ENCODE data around the gene NKX1-2. TPM values are rescaled to one million over a fixed set of nuclear protein-coding genes. Genes with fewer than 3 reads are reported as not detected.

The NKX1-2 gene
- total RNA-seq, 1 experiment from 2014 or later, result not detected

DNA sequence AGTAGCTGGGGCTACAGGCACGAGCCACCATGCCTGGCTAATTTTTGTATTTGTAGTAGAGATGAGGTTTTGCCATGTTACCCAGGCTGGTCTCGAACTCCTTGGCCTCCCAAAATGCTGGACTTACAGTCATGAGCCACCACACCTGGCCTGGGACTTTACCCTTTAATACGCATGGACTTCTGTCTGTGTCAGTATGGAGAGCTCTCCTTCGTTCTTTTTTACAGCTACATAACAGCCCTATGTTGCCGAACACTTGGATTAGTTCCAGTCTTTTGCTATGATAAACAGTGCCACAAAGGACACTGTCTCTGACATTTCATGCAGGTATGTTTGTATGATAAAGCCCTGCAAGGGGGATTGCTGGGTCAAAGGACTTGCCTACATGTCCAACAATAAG, 20.3 kb downstream of the NKX1-2 start:
- no peak overlapping the region for H3K27ac ChIP-seq (ENCODE audit: low read depth, low read length, poor library complexity, severe bottlenecking)
- no peak overlapping the region for H3K4me3 ChIP-seq (ENCODE audit: low read depth, low read length, poor library complexity, severe bottlenecking)
- H3K9me3 ChIP-seq (ENCODE audit: low read depth, low read length, poor library complexity, severe bottlenecking), result no peaks in the 10 kb centered on the region
- H3K4me1 ChIP-seq (ENCODE audit: insufficient read depth, low read length, poor library complexity, severe bottlenecking), result no peaks in the 10 kb centered on the region
- intact Hi-C loops (cut with micrococcal nuclease; ENCODE audit: unreplicated experiment), result no loop called here
- ChIA-PET POLR2A (ENCODE audit: low non-redundant PET) (no interaction called here), CTCF (no interaction called here)
- H3K36me3 ChIP-seq (ENCODE audit: insufficient read depth, low read length, poor library complexity, severe bottlenecking), result no peaks in the 10 kb centered on the region
- DNase-seq (ENCODE audit: low spot score), result no peak
- BruUV-seq (replicated peaks), result no TSS peak
- H3K27me3 ChIP-seq (replicated peaks; ENCODE audit: insufficient read depth, low read depth, low read length, poor library complexity), result peaks cover 44% of the 10 kb centered on the region
- TF ChIP-seq, protein P1, sequence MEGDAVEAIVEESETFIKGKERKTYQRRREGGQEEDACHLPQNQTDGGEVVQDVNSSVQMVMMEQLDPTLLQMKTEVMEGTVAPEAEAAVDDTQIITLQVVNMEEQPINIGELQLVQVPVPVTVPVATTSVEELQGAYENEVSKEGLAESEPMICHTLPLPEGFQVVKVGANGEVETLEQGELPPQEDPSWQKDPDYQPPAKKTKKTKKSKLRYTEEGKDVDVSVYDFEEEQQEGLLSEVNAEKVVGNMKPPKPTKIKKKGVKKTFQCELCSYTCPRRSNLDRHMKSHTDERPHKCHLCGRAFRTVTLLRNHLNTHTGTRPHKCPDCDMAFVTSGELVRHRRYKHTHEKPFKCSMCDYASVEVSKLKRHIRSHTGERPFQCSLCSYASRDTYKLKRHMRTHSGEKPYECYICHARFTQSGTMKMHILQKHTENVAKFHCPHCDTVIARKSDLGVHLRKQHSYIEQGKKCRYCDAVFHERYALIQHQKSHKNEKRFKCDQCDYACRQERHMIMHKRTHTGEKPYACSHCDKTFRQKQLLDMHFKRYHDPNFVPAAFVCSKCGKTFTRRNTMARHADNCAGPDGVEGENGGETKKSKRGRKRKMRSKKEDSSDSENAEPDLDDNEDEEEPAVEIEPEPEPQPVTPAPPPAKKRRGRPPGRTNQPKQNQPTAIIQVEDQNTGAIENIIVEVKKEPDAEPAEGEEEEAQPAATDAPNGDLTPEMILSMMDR (conservative IDR thresholded peaks at IDR 0.05; ENCODE audit: low read depth, low read length), result no peak
- TF ChIP-seq EZH2 (IDR thresholded peaks at IDR 0.05; ENCODE audit: borderline replicate concordance, low read depth, low read length, poor library complexity, severe bottlenecking), result no peak

GRCh38 chr10:124428207-124428777, 21.5 kb downstream of the NKX1-2 start:
- no peaks in the 10 kb centered on the region for H3K36me3 ChIP-seq (ENCODE audit: insufficient read depth, low read length, poor library complexity, severe bottlenecking)
- TF ChIP-seq EZH2 (IDR thresholded peaks at IDR 0.05; ENCODE audit: borderline replicate concordance, low read depth, low read length, poor library complexity, severe bottlenecking), result no peak
- TF ChIP-seq, protein P1 (conservative IDR thresholded peaks at IDR 0.05; ENCODE audit: low read depth, low read length), result no peak
- no peaks in the 10 kb centered on the region for H3K9me3 ChIP-seq (ENCODE audit: low read depth, low read length, poor library complexity, severe bottlenecking)
- POLR2A ChIA-PET (ENCODE audit: low non-redundant PET), result no interaction called here
- BruUV-seq (replicated peaks), result no TSS peak
- DNase-seq (ENCODE audit: low spot score), result no peak
- intact Hi-C loops (cut with micrococcal nuclease; ENCODE audit: unreplicated experiment), result no loop called here
- H3K27ac ChIP-seq (ENCODE audit: low read depth, low read length, poor library complexity, severe bottlenecking), result no peak overlapping the region
- H3K4me1 ChIP-seq (ENCODE audit: insufficient read depth, low read length, poor library complexity, severe bottlenecking), result no peaks in the 10 kb centered on the region
- no peak overlapping the region for H3K4me3 ChIP-seq (ENCODE audit: low read depth, low read length, poor library complexity, severe bottlenecking)
- CTCF ChIA-PET, result no interaction called here
- peaks cover 51% of the 10 kb centered on the region for H3K27me3 ChIP-seq (replicated peaks; ENCODE audit: insufficient read depth, low read depth, low read length, poor library complexity)

- H3K27ac ChIP-seq (ENCODE audit: low read depth, low read length, poor library complexity, severe bottlenecking), result no peak overlapping the region
- peaks cover 72% of the 10 kb centered on the region for H3K27me3 ChIP-seq (replicated peaks; ENCODE audit: insufficient read depth, low read depth, low read length, poor library complexity)
- no peak for TF ChIP-seq EZH2 (IDR thresholded peaks at IDR 0.05; ENCODE audit: borderline replicate concordance, low read depth, low read length, poor library complexity, severe bottlenecking)
- TF ChIP-seq, protein P1 (conservative IDR thresholded peaks at IDR 0.05; ENCODE audit: low read depth, low read length), result no peak
- no peaks in the 10 kb centered on the region for H3K36me3 ChIP-seq (ENCODE audit: insufficient read depth, low read length, poor library complexity, severe bottlenecking)
- BruUV-seq (replicated peaks), result no TSS peak
- intact Hi-C loops (cut with micrococcal nuclease; ENCODE audit: unreplicated experiment), result no loop called here
- no peak for DNase-seq (ENCODE audit: low spot score)
- ChIA-PET CTCF (no interaction called here), POLR2A (ENCODE audit: low non-redundant PET) (no interaction called here)
- H3K9me3 ChIP-seq (ENCODE audit: low read depth, low read length, poor library complexity, severe bottlenecking), result no peaks in the 10 kb centered on the region
- H3K4me3 ChIP-seq (ENCODE audit: low read depth, low read length, poor library complexity, severe bottlenecking), result no peak overlapping the region
- H3K4me1 ChIP-seq (ENCODE audit: insufficient read depth, low read length, poor library complexity, severe bottlenecking), result no peaks in the 10 kb centered on the region
These were observed 24.4 kb downstream of the NKX1-2 start for GRCh38 chr10:124425227-124425962.
